LHCN-M2 (cell line): ENCODE measurements around the gene VILL. TPM values are rescaled to one million over a fixed set of nuclear protein-coding genes. Genes with fewer than 3 reads are reported as not detected.
A peak's percentile ranks its signal among the peaks of the same experiment; 100 is the strongest.

Experiments
- DNase-seq: peaks from one replicate; pipeline ENCODE4 v3.0.0-alpha.2; 2012; ENCODE audit warnings: low read depth
- total RNA-seq: library from RNA; depleted of rRNA; stranded (reverse); fragments of >200 nt; gene quantifications from 2 replicates; pipeline ENCODE4 v1.2.3, GENCODE V29; 2014

VILL gene
- total RNA-seq, 1 experiment from 2014 or later = 8.8 TPM

DNA sequence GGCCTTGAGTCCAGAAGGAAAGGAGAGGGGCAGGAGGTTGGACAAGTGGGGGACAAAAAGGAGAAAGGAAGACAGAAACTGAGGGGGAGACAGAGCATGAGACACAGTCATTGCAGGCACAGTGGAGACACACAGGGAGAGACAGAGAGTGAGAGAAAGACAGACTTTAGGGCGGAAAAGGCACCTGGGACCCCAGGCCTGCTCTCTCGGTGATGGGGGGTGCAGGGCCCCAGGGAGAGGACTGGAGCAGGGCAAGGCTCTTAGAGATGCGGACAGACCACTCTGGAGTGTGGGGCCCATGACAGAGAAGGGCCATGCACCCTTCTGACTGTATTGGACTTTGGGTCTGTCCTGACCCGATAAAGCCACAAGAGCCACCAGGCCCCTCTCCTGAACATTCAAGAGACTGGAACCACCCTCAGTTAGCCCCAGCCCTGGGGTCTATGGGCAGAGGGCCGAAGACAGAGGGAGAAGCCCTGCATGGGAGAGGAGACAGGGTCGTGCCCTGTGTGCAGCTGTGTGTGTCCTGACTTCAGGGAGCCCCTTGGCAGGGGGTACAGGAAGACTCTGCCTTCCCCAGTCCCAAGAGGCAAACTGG is 26.4 kb downstream of the VILL start:
- no peak for DNase-seq

DNA sequence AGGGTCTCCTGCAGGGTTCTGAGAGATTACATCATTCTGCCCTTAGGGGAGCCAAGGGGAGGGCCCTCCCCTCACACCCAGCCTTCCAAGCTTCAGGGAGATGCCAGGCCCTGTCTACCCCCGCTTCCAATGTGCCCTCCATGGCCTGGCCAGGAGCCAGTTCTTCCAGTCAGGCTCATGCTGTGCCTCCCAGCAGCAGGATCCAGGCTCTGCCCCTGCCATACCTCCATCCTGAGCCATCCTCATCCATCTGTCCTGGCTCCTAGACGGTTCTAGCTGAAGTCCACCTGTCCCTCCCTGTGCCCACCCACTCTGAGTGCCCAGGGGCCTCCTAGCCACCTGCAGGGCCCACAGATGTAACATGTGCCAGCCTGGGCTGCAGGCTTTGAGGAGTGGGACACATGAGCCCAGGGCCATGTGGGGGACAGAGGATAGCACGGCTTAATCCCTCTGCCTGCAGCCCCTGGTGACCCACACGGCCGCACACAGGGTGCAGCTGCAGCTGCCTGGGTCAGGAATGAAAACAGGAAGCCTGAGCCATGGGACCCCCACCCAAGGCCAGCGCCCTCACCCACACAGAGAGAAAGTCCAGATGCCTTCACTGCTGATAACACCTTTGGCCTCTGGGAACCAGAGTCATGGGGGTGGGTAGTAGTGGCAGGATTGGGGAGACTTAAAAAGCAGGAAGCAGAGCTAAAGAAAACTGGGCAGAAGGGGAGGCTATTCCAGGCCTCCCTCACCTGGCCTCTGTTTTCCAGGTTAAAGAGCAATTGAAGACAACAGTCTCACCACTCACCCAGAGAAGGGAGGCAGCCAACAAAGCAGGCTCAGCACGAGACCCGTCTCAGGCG is 27.1 kb downstream of the VILL start:
- DNase-seq = no peak

DNA sequence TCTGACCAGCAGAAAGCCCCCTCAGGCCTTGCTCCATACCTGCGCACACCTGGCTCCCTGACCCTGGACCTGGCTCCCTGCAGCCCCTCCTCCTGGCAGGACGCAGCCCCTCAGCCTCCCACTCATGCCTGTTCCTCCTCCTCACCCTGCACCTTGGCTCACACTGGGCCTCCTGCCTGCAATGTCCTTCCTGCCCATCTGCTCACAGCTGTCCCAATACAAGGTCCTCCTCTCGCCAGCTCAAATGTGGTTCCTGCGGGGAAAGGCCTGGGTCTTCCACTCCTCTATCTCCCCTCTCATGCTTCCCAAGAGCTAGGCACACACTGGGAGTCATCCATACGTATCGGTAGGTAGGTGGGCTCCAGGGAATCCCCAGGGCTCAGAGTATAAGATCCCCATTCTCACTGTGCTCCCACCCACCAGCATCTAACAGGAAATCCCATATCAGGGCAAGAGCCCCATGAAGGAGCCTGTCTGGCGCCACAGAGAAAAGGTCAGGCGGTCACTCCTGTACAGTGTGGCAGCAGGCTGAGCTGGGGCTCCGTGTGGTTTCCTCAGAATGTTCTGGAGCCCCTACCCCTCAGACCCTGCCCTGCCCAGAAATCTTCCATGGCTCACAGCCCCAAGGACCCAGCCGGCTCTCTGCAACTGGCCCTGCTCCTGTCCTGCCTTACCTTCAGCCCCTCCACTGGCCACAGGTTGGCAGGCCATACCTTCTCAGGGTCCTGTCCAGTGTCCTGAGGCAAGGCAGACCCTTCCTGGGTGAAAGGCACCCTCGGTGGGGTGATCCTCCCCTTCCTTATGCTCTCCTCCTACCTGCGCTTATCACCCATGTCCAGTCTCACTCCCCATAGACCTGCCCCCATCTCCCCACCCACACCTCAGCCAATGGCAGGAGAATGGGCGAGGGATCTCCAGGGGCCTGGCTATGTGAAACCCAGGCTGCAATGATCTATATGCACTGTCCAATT is 28.0 kb downstream of the VILL start:
- no peak for DNase-seq

DNA sequence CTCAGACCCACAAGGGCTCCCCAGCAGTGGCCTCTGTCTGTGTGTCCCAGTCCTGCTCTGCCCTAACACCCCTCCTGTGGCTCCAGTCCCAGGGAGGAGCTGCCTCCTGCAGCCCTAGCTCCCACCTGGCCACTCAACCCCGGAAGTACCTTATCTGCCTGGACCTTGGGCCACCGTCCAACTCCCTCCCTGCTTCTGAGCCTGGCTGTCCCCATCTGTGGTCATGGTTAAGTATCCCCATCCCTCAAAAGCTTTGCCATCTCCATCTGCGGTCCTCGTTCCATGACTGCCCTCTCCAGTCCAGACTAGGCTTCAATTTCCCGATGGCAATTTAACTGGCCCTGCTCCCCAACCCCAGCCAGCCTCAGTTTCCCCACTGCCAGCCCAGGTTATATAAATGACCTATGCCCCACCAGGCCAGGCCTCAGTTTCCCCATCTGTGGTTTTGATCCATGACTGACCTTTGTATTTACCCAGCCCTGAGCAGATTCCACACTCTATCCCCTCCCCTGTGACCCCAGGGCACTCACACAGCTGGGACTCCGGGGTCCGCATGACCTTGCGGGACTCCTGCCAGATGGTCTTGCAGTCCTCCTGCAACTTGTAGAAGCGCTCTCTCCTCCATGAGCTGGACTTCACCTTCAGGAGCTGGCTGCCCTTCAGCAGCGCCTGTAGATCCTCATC is 29.2 kb downstream of the VILL start:
- no peak for DNase-seq

GRCh38 chr3:38020342-38020726 is 29.7 kb downstream of the VILL start:
- no peak for DNase-seq

DNA sequence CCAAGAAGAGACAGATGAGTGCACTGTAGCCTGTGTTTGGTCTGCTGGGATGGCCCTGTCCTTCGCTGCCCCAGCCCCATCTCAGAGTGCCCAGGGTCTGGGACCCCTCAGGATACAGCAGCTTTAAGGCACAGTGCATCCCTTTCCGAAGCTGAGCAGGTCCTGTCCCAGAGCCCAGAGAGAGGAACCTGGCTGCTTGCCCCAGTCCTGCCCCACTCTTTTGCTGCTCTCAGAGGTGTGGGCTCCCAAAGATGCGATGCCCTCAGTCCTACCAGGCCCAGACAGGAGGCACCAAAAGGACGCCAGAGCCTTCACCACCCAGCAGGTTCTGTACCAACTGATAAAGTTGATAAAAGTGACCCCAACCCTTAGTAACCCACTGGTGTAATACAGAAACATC is 30.6 kb downstream of the VILL start:
- no peak for DNase-seq

GRCh38 chr3:38022301-38022700 is 31.7 kb downstream of the VILL start:
- no peak for DNase-seq

DNA sequence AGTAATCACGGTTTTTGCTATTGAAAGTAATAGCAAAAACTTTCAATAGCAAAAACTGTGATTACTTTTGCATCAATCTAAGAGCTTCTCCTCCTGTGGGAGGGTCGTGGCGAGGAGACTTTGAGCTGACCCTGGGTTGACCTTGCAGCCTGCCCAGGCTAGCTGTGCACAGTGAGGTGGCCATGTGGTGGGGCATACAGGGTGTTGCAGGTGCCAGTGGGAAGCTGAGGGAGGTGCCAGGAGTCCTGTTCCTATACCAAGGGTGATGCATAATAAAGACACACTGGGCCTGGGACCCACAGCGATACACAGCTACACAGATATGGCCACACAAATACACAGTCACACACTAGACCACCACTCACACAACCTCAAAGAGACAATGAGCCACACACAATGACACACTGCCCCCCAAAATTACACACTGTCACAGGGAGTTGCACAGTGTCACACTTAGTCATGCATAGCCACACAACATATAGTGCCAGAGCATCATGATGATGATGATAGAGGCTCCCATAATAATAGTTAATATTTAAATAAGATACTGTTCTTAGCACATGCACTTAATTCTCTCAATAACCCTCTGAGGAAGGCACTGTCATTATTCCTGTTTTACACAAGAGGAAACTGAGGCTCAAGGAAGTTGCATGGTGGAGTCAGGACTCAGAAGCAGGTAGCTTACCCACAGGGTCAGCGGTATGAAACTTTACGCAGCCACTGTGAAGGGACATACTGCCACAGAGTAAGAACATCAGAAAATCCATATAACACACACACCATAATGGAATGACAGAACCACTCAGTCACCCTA is 32.5 kb downstream of the VILL start:
- no peak for DNase-seq

GRCh38 chr3:38026856-38027255 is 36.3 kb downstream of the VILL start:
- no peak for DNase-seq

GRCh38 chr3:38027466-38028465 is 37.2 kb downstream of the VILL start:
- DNase-seq = no peak

DNA sequence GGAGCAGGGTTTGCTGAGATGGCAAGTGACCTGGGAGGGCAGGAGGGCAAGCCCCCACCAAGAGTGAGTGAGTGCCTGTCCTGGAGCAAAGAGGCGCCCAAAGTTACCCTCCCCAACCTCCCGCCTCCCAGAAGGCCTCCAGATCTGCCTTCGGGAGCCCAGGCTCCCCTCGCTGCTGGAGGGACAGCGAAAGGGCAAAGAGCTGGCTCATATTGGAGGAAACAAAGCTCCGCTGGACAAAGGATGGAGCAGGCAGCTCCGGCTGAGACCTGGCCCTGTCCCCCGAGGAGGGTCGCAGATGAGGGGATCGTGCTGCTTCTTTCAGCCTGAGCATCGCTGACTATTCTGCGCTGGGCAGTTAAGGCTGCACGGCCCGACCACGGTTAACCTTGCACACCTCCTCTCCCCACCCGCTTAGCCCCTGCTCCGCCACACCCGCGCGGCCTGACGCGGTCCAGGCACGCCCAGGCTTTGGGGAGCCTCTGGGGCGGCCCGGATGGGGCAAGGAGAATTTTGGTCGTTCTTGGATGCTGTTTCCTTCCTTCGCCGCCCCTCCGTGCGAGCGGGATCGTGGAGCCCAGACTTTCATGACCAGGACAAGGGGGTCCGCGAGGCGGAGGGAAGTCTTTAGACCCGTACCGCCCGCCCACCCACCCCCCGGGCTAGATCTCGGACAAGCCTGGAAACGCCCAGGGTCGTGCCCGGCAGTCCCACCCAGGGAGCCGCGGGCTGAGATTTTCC is 38.2 kb downstream of the VILL start:
- no peak for DNase-seq

- DNase-seq = peak; percentile 77
Observed at GRCh38 chr3:38029400-38030125, 39.0 kb downstream of the VILL start, which contains the start of gene PLCD1. PLCD1 (minus strand) TSS chr3:38029642; CDS start chr3:38029539, 103 bp downstream.

GRCh38 chr3:38030126-38031021 is 39.8 kb downstream of the VILL start:
- no peak for DNase-seq

GRCh38 chr3:38031022-38031994 is 40.7 kb downstream of the VILL start:
- DNase-seq = peak; percentile 82

DNA sequence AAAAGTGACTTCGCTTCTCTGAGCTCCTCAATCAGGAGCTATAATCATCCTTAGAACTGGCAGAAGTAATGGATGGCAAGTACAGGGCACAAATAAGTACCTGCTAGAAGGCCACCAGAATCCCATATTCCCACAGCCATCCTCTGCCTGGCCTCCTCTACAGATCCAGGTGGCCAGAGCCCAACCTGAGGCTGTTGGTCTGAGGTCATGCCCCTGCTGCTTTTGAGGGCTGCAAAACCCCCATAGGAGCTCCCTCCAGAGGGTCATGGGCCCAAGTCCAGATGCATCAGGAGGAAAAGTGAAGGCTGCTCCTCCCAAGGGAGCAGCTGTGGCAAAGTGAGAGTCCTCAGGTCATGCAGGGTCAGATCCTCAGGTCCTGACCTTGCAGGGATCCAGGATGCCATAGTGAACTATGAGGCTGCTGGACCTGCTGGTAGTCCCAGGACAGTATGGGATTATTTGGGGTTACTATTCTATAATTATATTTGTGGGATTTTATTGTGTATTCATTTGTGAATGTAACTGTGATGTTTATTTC is 41.8 kb downstream of the VILL start:
- DNase-seq = no peak
